ENCODE data around the gene BACE2. TPM values are rescaled to one million over a fixed set of nuclear protein-coding genes. Genes with fewer than 3 reads are reported as not detected.

The BACE2 gene
- total and polyA plus RNA-seq, 2 of the 13 experiments (the other 11 are each of a cell fraction or from before 2014, with no cell fraction given), result 0.07 to 0.11 TPM

GRCh38 chr21:41322496-41323382 lies 154.8 kb downstream of the BACE2 start (continued):
- TF ChIP-seq FOXC1 (CRISPR knock-in tag; IDR thresholded peaks at IDR 0.05; ENCODE audit: borderline replicate concordance) (no peak), IKZF1 (IDR thresholded peaks at IDR 0.05) (no peak), ZNF761 (CRISPR knock-in tag; conservative IDR thresholded peaks at IDR 0.05) (no peak), ZNF121 (CRISPR knock-in tag; IDR thresholded peaks at IDR 0.05) (peak; percentile 46; the same call in 1 of the 2 replicates), THYN1 (CRISPR knock-in tag; IDR thresholded peaks at IDR 0.05; ENCODE audit: borderline replicate concordance, low read depth) (no peak), ZBTB3 (CRISPR knock-in tag; IDR thresholded peaks at IDR 0.05; ENCODE audit: borderline replicate concordance, low read depth) (no peak), ZNF296 (CRISPR knock-in tag; conservative IDR thresholded peaks at IDR 0.05) (no peak), CC2D1A (CRISPR knock-in tag; IDR thresholded peaks at IDR 0.05) (peak; percentile 75; the same call in 1 of the 2 replicates), NR2F1 (CRISPR knock-in tag; IDR thresholded peaks at IDR 0.05) (peak; percentile 51 to 59; a peak in 3 of 4 replicates), THRA (CRISPR knock-in tag; IDR thresholded peaks at IDR 0.05; ENCODE audit: borderline replicate concordance) (peak; percentile 86; the same call in 1 of the 2 replicates), ZNF770 (CRISPR knock-in tag; IDR thresholded peaks at IDR 0.05) (no peak), FLYWCH1 (CRISPR knock-in tag; IDR thresholded peaks at IDR 0.05) (no peak), ESRRA (CRISPR knock-in tag; IDR thresholded peaks at IDR 0.05; ENCODE audit: low read depth) (no peak), ZNF552 (CRISPR knock-in tag; IDR thresholded peaks at IDR 0.05; ENCODE audit: borderline replicate concordance) (0 out of 2 replicates have a peak, but pooled peaks have one; percentile 29), HDAC1 (CRISPR knock-in tag; IDR thresholded peaks at IDR 0.05) (peak; percentile 81), MIXL1 (CRISPR knock-in tag; IDR thresholded peaks at IDR 0.05) (peak; percentile 58; the same call in 1 of the 2 replicates), BRCA1 (CRISPR knock-in tag; IDR thresholded peaks at IDR 0.05) (no peak)
- TF ChIP-seq, protein P1, sequence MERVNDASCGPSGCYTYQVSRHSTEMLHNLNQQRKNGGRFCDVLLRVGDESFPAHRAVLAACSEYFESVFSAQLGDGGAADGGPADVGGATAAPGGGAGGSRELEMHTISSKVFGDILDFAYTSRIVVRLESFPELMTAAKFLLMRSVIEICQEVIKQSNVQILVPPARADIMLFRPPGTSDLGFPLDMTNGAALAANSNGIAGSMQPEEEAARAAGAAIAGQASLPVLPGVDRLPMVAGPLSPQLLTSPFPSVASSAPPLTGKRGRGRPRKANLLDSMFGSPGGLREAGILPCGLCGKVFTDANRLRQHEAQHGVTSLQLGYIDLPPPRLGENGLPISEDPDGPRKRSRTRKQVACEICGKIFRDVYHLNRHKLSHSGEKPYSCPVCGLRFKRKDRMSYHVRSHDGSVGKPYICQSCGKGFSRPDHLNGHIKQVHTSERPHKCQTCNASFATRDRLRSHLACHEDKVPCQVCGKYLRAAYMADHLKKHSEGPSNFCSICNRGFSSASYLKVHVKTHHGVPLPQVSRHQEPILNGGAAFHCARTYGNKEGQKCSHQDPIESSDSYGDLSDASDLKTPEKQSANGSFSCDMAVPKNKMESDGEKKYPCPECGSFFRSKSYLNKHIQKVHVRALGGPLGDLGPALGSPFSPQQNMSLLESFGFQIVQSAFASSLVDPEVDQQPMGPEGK (CRISPR knock-in tag; IDR thresholded peaks at IDR 0.05), result peak; percentile 86
- TF ChIP-seq, protein P2, sequence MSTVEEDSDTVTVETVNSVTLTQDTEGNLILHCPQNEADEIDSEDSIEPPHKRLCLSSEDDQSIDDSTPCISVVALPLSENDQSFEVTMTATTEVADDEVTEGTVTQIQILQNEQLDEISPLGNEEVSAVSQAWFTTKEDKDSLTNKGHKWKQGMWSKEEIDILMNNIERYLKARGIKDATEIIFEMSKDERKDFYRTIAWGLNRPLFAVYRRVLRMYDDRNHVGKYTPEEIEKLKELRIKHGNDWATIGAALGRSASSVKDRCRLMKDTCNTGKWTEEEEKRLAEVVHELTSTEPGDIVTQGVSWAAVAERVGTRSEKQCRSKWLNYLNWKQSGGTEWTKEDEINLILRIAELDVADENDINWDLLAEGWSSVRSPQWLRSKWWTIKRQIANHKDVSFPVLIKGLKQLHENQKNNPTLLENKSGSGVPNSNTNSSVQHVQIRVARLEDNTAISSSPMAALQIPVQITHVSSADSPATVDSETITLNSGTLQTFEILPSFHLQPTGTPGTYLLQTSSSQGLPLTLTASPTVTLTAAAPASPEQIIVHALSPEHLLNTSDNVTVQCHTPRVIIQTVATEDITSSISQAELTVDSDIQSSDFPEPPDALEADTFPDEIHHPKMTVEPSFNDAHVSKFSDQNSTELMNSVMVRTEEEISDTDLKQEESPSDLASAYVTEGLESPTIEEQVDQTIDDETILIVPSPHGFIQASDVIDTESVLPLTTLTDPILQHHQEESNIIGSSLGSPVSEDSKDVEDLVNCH (CRISPR knock-in tag; IDR thresholded peaks at IDR 0.05), result no peak
- TF ChIP-seq, protein P3, sequence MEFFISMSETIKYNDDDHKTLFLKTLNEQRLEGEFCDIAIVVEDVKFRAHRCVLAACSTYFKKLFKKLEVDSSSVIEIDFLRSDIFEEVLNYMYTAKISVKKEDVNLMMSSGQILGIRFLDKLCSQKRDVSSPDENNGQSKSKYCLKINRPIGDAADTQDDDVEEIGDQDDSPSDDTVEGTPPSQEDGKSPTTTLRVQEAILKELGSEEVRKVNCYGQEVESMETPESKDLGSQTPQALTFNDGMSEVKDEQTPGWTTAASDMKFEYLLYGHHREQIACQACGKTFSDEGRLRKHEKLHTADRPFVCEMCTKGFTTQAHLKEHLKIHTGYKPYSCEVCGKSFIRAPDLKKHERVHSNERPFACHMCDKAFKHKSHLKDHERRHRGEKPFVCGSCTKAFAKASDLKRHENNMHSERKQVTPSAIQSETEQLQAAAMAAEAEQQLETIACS (CRISPR knock-in tag; IDR thresholded peaks at IDR 0.05), result no peak
